Measurements from ENCODE around the gene FFAR1.
"Not testable (repeated sequence)": the region's sequence is repeated elsewhere in the genome, so short reads cannot be mapped to it uniquely, and the experiment has no call there.

Gene FFAR1

DNA sequence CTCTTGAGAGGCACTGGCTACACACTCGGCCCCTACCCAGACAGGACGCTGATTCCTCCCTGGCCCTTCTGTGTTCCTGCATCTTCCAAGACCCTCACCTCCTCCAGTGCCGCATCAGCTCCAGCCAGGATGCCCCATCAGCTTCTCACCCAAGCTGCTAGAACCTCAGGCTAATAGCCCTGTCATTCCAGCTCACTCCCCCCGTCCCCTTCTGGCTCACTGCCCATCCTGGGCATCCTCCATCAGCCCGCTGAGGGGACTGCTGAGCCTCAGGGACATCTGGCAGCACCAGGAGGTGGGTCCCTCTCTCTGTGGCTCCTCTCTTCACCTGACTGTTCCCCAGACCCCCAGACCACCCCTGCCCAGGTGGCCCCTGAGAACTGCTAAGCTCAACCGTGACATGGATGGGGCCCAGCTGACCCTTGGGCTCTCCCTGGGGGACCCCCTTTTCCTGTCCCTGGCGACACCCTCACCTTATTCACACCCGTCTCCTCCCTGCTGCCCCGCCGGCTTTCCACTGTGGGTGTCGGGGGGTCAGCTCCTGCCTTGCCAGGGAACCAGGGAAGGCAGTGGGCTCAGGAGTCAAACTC, 15.4 kb downstream of the FFAR1 start:
- no peak for DNase-seq

- no peak for DNase-seq
Measured at GRCh38 chr19:35363711-35364425, 16.2 kb downstream of the FFAR1 start.

DNA sequence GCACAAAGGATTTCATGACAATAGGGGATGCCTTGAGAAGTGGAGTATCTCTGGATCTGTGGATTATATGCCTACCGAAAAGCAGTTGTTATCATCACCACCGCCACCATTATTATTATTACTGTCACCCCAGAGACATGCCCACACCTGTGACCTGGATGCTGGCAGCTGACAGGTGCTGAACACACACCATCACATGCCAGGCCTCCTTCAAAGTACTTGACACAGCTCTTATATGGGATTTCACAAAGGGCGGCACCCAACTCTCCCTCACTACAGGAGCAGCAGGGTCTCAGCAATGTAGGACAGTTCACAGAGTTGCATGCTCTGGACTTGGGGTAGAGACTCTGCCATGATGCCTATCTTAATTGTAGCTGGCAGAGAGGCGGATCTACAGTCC, 17.6 kb downstream of the FFAR1 start:
- no peak for DNase-seq

DNA sequence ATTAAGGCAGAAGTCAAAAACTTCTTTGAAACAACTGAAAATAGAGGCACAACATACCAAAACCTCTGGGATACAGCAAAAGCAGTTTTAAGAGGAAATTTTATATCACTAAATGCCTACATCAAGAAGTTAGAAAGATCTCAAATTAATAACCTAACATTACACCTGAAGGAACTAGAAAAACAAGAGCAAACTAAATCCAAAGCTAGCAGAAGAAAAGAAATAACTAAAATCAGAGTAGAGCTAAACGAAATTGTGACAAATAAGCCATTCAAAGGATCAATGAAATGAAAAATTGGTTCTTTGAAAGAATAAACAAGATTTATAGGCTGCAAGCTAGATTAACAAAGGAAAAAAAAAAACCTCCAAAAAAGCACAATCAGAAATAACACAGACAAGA, 20.7 kb downstream of the FFAR1 start:
- DNase-seq = no peak

GRCh38 chr19:35369522-35369921, 21.8 kb downstream of the FFAR1 start:
- DNase-seq = no peak

GRCh38 chr19:35370722-35371121, 23.0 kb downstream of the FFAR1 start, which contains the start of gene GPR42:
GPR42 (plus strand) TSS chr19:35371068; CDS start chr19:35371360, 292 bp downstream.
- DNase-seq = no peak

- no peak for DNase-seq
Measured at GRCh38 chr19:35373492-35373891, 25.8 kb downstream of the FFAR1 start.

DNA sequence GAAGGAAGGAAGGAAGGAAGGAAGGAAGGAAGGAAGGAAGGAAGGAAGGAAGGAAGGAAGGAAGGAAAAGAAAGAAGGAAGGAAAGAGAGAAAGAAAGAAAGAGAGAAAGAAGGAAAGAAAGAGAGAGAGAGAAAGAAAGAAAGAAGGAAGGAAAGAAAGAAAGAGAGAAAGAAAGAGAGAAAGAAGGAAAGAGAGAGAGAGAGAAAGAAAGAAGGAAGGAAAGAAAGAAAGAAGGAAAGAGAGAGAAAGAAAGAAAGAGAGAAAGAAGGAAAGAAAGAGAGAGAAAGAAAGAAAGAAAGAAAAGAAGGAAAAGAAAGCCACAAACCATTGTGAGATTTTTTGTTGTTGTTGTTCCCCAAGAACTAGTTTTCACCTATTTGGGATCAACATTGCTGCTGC, 26.3 kb downstream of the FFAR1 start:
- DNase-seq = not testable (repeated sequence)

GRCh38 chr19:35375505-35376307, 28.0 kb downstream of the FFAR1 start:
- no peak for DNase-seq

GRCh38 chr19:35377656-35378055, 30.0 kb downstream of the FFAR1 start:
- no peak for DNase-seq

GRCh38 chr19:35378356-35378755, 30.7 kb downstream of the FFAR1 start:
- no peak for DNase-seq

DNA sequence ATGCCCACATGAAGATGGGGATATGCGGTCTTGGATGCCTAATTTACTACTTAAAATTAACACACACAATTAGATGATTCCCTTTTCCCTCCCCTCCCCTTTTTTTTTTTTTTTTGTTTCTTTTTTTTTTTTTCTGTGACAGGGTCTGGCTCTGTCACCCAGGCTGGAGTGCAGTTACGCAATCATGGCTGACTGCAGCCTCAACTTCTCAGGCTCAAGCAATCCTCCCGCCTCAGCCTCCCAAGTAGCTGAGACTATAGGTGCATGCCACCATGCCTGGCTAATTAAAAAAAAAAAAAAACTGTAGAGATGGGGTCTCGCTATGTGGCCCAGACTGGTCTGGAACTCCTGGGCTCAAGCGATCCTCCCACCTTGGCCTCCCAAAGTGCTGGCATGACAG, 31.8 kb downstream of the FFAR1 start:
- DNase-seq = not testable (repeated sequence)

- DNase-seq = no peak
Measured at GRCh38 chr19:35379992-35380391, 32.3 kb downstream of the FFAR1 start.

DNA sequence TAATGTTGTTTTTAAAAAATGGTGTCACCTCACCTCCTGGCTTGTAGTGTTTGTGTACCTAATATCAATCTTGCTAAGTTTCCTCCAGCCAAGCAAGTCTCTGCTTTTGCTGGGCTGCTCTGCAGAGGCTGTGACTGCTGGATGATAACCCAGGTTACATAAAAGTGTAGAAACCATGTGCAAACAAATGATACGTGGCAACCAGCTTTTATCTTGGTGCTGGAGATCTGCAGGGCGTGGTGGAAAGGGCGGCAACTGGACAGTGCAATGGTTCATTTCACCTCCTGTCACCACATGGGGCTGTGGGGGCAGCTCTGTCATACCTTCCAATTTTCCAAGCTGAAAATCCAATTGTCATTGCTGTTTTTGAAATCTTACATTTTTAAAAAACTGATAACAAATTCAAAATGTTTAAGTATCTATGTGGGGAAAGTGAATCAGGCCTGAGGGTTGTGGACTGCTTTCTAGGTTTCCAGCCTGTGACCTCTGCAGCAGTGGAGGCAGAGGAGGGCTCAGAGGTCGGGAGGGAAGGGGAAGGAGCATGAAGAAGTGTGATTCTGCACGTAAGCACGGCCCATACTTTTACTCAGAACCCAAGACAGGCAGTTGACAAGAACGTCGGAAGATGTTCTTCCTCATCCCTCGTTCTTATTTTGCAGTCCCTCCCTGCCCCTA, 32.9 kb downstream of the FFAR1 start:
- DNase-seq = no peak

- no peak for DNase-seq
Measured at GRCh38 chr19:35381318-35381717, 33.6 kb downstream of the FFAR1 start.

- no peak for DNase-seq
Measured at GRCh38 chr19:35381926-35382325, 34.2 kb downstream of the FFAR1 start.

DNA sequence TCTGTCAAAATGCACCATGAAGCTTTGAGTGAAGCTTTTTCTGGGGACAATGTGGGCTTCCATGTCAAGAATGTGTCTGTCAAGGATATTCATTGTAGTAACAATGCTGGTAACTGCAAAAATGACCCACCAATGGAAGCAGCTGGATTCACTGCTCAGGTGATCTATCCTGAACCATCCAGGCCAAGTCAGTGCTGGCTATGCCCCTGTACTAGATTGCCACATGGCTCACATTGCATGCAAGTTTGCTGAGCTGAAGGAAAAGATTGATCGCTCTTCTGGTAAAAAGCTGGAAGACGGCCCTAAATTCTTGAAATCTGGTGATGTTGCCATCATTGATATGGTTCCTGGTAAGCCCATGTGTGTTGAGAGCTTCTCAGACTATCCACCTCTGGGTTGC, 35.8 kb downstream of the FFAR1 start:
- no peak for DNase-seq

GRCh38 chr19:35388277-35389054, 40.8 kb downstream of the FFAR1 start:
- no peak for DNase-seq

DNA sequence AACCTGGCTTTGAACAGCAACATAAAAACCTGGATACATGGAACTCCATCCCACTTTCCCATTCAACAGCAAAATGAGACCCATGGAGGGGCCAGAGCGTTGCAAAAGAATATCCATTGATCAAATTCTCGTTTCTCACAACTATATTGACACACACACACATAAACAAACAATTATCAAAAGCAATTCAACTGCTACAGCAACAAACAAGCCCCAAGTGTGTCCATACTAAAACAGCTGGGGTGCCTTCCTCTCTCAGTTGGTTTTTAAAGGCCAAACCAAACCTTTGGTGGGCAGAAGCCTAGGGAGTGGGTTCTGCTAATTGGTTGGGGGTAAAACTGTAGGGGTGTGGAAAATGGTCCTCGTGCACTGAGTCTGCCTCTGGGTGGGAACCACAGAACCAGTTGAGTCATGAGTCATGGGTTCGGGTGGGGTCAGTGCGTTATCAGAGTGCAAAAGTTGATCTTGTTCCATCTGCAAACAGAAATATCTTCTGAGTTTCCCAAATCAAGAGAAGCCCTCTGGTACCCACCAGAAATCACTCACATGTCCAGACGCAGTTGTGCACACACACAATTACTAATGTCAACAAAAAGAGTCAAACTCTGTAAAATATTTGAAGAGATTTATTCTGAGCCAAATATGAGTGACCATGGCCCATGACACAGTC, 41.6 kb downstream of the FFAR1 start:
- no peak for DNase-seq

DNA sequence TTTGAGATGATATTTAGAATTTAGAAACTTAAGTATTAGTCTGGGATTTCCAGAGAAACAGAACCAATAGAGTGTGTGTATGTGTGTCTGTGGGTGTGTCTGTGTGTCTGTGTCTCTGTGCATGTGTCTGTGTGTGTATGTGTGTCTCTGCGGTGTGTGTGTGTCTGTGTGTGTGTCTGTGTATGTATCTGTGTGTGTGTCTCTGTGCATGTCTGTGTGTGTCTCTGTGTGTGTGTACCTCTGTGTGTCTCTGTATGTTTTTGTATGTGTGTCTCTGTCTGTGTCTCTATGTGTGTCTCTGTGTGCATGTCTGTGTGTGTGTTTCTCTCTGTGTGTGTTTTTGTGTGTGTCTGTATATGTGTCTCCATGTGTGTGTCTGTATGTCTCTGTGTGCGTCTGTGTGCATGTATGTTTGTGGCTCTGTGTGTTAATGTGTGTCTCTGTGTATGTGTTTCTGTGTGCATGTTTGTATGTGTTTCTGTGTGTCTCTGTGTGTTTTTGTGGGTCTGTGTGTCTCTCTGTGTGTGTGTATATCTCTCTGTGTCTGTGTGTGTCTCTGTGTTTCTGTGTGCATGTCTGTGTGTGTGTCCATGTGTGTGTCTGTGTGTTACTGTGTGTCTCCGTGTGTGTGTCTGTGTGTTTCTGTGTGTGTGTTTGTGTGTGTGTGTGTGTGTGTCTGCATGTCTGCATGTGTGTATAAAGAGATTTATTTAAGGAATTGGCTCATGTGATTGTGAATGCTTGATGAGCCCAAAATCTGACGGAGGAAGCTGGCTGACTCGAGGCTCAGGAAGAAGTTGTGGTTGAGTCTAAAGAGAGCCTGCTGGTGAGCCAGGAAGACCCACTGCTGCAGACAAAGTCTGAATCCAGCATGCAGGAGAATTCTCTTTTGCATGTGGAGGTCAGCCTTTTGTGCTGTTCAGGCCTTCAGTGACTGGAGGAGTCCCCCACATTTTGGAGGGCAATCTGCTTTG, 45.3 kb downstream of the FFAR1 start:
- DNase-seq = no peak

Data from retina (tissue), 1 donor.